ENCODE data around the gene MED27.

DNA sequence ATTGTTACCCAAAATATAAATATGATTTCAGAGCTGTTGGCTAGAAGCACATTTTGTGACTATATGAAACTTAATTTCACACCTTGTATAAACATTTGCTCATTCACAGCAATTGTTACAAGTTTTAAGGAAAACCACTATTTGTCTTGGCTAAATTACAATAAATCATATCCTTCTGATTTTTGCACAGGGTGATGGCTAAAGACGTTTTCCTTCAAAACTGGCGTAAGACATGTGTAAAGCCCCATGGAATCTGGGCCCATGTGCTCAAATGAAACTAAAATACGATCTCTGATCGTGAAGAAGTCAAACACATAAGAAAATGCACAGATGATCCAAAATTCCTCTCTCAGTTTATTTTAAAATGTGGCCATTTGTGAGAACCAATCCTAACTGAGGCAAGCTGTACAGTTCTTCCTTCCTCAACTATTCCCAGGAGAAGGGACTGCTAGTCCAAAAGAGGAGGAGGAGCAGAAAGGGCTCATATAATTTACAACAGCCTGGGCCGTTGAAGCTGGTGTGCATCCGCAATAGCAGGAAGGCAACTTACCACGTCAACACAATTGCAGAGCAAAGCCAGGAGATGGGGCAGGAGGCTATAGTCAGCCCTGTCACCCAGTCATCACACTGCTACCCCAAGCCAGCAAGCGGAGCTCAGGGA is 98.4 kb downstream of the MED27 start:
- TF ChIP-seq CTCF (IDR thresholded peaks at IDR 0.05) (no peak), POLR2AphosphoS5 (IDR thresholded peaks at IDR 0.05) (no peak), POLR2A (IDR thresholded peaks at IDR 0.05) (no peak), EP300 (IDR thresholded peaks at IDR 0.05) (no peak)
